ENCODE results near the gene HMX3. TPM values are rescaled to one million over a fixed set of nuclear protein-coding genes. Genes with fewer than 3 reads are reported as not detected.
A peak's percentile ranks its signal among the peaks of the same experiment; 100 is the strongest.

The HMX3 gene
- total RNA-seq, 2 donors from 2014 or later = not detected

DNA sequence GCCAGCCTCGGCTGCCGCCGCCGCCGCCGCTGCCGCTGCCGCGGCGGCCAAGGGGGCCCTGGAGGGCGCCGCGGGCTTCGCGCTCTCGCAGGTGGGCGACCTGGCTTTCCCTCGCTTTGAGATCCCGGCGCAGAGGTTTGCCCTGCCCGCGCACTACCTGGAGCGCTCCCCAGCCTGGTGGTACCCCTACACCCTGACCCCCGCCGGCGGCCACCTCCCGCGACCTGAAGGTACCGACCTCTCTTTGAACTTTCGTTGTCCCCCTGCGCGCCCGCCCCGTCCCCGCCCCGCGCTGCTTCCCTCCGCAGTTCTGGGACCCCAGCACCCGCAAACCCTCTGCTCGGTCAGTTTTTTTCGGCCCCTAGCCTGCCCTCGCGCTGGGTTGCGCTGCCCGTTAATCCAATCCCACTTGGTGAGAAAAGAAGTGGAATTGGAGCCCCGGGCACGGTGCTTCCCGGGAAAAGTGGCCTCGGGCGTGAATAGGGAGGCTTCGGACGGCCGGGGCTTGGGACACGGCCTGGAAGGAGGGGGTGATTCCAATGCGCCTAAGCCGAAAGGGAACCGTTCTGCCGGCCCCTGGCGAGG is 543 bp downstream of the HMX3 start:
- H3K4me3 Mint-ChIP-seq = peak overlapping the region; percentile 53
- H3K4me1 Mint-ChIP-seq = peaks cover 23% of the 10 kb centered on the region
- H3K36me3 Mint-ChIP-seq (ENCODE audit: low read depth) = no peaks in the 10 kb centered on the region
- peaks cover 97% of the 10 kb centered on the region for H3K27me3 Mint-ChIP-seq (ENCODE audit: insufficient read depth)
- H3K27ac ChIP-seq (ENCODE audit: low read depth, low read length) = no peak overlapping the region
- H3K27ac Mint-ChIP-seq = no peak overlapping the region
- DNase-seq = no peak
- no peak overlapping the region for H3K4me3 ChIP-seq (ENCODE audit: low read length)
- H3K4me1 ChIP-seq (ENCODE audit: control insufficient read depth, insufficient read depth, low read length) = peaks cover 25% of the 10 kb centered on the region
- H3K9me3 Mint-ChIP-seq = no peaks in the 10 kb centered on the region
- H3K27me3 ChIP-seq (ENCODE audit: control insufficient read depth, insufficient read depth, low read length, poor library complexity, severe bottlenecking) = peaks cover 100% of the 10 kb centered on the region
- TF ChIP-seq, protein P1, sequence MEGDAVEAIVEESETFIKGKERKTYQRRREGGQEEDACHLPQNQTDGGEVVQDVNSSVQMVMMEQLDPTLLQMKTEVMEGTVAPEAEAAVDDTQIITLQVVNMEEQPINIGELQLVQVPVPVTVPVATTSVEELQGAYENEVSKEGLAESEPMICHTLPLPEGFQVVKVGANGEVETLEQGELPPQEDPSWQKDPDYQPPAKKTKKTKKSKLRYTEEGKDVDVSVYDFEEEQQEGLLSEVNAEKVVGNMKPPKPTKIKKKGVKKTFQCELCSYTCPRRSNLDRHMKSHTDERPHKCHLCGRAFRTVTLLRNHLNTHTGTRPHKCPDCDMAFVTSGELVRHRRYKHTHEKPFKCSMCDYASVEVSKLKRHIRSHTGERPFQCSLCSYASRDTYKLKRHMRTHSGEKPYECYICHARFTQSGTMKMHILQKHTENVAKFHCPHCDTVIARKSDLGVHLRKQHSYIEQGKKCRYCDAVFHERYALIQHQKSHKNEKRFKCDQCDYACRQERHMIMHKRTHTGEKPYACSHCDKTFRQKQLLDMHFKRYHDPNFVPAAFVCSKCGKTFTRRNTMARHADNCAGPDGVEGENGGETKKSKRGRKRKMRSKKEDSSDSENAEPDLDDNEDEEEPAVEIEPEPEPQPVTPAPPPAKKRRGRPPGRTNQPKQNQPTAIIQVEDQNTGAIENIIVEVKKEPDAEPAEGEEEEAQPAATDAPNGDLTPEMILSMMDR (conservative IDR thresholded peaks at IDR 0.05) = no peak
- no peak overlapping the region for H3K9ac ChIP-seq (ENCODE audit: extremely low read depth, low read length, poor library complexity, severe bottlenecking)
- 1% methylated on average over 15 to 59 of the region's 59 CpGs for WGBS, 2 experiments (ENCODE audit: insufficient coverage in 1 of 2, insufficient read length in 1 of 2)
- H3K9me3 ChIP-seq (ENCODE audit: control insufficient read depth, low read length) = no peaks in the 10 kb centered on the region
- H3K36me3 ChIP-seq (ENCODE audit: control insufficient read depth, insufficient read depth, low read length) = no peaks in the 10 kb centered on the region

DNA sequence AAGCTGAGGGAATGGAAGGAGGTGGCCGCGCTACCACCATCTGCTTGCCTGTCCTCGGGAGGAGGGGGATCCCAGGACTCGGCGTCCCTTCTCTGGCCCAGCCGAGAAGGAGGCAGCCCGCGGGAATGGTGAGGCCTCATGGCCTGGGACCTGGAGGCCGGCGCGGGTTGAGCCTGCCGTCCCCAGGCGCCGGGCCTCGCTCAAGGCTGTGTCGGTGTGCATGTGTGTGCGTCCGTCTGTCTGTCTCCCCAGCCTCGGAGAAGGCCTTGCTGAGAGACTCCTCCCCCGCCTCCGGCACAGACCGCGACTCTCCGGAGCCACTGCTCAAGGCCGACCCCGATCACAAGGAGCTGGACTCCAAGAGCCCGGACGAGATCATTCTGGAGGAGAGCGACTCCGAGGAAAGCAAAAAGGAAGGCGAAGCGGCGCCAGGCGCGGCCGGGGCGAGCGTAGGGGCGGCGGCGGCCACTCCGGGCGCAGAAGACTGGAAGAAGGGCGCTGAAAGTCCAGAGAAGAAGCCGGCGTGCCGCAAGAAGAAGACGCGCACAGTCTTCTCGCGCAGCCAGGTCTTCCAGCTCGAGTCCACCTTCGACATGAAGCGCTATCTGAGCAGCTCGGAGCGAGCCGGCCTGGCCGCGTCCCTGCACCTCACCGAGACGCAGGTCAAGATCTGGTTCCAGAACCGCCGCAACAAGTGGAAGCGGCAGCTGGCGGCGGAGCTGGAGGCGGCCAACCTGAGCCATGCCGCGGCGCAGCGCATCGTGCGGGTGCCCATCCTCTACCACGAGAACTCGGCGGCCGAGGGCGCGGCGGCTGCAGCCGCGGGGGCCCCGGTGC is 1.3 kb downstream of the HMX3 start:
- H3K27me3 Mint-ChIP-seq (ENCODE audit: insufficient read depth) = peaks cover 97% of the 10 kb centered on the region

DNA sequence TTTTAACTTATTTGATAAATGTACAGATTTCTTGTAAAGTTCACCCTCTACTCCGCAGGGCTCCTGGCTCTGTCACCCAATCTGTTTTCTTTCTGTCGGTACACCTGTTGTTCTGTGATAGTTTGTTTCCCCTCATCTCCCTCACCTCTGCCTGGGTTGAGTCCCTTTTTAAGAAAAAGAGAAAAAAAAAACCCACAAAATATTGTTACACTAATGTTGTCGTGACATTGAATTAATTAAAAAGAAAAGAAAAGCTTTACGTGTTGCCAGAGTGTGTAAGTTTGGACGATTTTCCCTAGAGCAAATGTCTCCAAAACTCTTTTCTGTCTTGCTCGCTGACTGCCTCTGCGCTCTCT is 3.4 kb downstream of the HMX3 start:
- H3K9ac ChIP-seq (ENCODE audit: extremely low read depth, low read length, poor library complexity, severe bottlenecking) = no peak overlapping the region
- Mint-ChIP-seq H3K9me3 (no peaks in the 10 kb centered on the region), H3K4me3 (peak overlapping the region; percentile 43), H3K36me3 (ENCODE audit: low read depth) (no peaks in the 10 kb centered on the region), H3K27ac (no peak overlapping the region), H3K4me1 (peaks cover 19% of the 10 kb centered on the region), H3K27me3 (ENCODE audit: insufficient read depth) (peaks cover 97% of the 10 kb centered on the region)
- peaks cover 18% of the 10 kb centered on the region for H3K4me1 ChIP-seq (ENCODE audit: control insufficient read depth, insufficient read depth, low read length)
- H3K36me3 ChIP-seq (ENCODE audit: control insufficient read depth, insufficient read depth, low read length) = no peaks in the 10 kb centered on the region
- TF ChIP-seq, protein P1 (conservative IDR thresholded peaks at IDR 0.05) = no peak
- H3K9me3 ChIP-seq (ENCODE audit: control insufficient read depth, low read length) = no peaks in the 10 kb centered on the region
- 0 to 4% methylated on average over 3 to 7 of the region's 7 CpGs for WGBS, 2 experiments (ENCODE audit: insufficient coverage in 1 of 2, insufficient read length in 1 of 2)
- H3K27me3 ChIP-seq (ENCODE audit: control insufficient read depth, insufficient read depth, low read length, poor library complexity, severe bottlenecking) = peaks cover 100% of the 10 kb centered on the region
- H3K4me3 ChIP-seq (ENCODE audit: low read length) = peak overlapping the region; percentile 41
- DNase-seq = no peak
- no peak overlapping the region for H3K27ac ChIP-seq (ENCODE audit: low read depth, low read length)

More for the DNA sequence above, 1.3 kb downstream of the HMX3 start:
- Mint-ChIP-seq H3K27ac (no peak overlapping the region), H3K36me3 (ENCODE audit: low read depth) (no peaks in the 10 kb centered on the region), H3K4me3 (peak overlapping the region; percentile 53), H3K9me3 (no peaks in the 10 kb centered on the region), H3K4me1 (peaks cover 23% of the 10 kb centered on the region)
- H3K27me3 ChIP-seq (ENCODE audit: control insufficient read depth, insufficient read depth, low read length, poor library complexity, severe bottlenecking) = peaks cover 100% of the 10 kb centered on the region
- WGBS, 2 experiments (ENCODE audit: insufficient coverage in 1 of 2, insufficient read length in 1 of 2) = 1% methylated on average over 40 to 83 of the region's 83 CpGs
- H3K4me1 ChIP-seq (ENCODE audit: control insufficient read depth, insufficient read depth, low read length) = peaks cover 25% of the 10 kb centered on the region
- no peak overlapping the region for H3K27ac ChIP-seq (ENCODE audit: low read depth, low read length)
- no peaks in the 10 kb centered on the region for H3K9me3 ChIP-seq (ENCODE audit: control insufficient read depth, low read length)
- H3K9ac ChIP-seq (ENCODE audit: extremely low read depth, low read length, poor library complexity, severe bottlenecking) = no peak overlapping the region
- peak; percentile 88 for DNase-seq
- H3K36me3 ChIP-seq (ENCODE audit: control insufficient read depth, insufficient read depth, low read length) = no peaks in the 10 kb centered on the region
- TF ChIP-seq, protein P1 (conservative IDR thresholded peaks at IDR 0.05) = no peak
- no peak overlapping the region for H3K4me3 ChIP-seq (ENCODE audit: low read length)

All from endodermal cell (in vitro differentiated cells).